HG03060 (cell line): Measurements from ENCODE around the gene MMP15.
"Not testable (repeated sequence)": the region's sequence is repeated elsewhere in the genome, so short reads cannot be mapped to it uniquely, and the experiment has no call there.

Experiments
- ATAC-seq: cut with Tn5 transposase; IDR thresholded peaks from one replicate; pipeline ENCODE4 v1.9.1; 2021; ENCODE audit warnings: low read depth, moderate number of reproducible peaks; ENCODE audit not compliant: unreplicated experiment

The MMP15 gene

GRCh38 chr16:58025351-58026138 is at the start of gene MMP15:
Gene MMP15, plus strand, starts transcription at chr16:58025754. Its CDS starts 597 bp downstream, at chr16:58026351.
- ATAC-seq, result no peak

GRCh38 chr16:57976331-57976796 is 49.2 kb upstream of the MMP15 start:
- no peak for ATAC-seq

GRCh38 chr16:57977418-57978069 is 48.0 kb upstream of the MMP15 start:
- ATAC-seq, result no peak

GRCh38 chr16:57978070-57978465 is 47.5 kb upstream of the MMP15 start:
- not testable (repeated sequence) for ATAC-seq

GRCh38 chr16:57979006-57979585 is 46.5 kb upstream of the MMP15 start:
- ATAC-seq, result no peak

GRCh38 chr16:57981636-57982035 is 43.9 kb upstream of the MMP15 start:
- ATAC-seq, result no peak

- no peak for ATAC-seq
These were observed 43.2 kb upstream of the MMP15 start for GRCh38 chr16:57982385-57982784.

- ATAC-seq, result no peak
These were observed 40.9 kb upstream of the MMP15 start for GRCh38 chr16:57984443-57985203.

- no peak for ATAC-seq
These were observed 40.1 kb upstream of the MMP15 start for GRCh38 chr16:57985204-57986181.

GRCh38 chr16:57986196-57986595 is 39.4 kb upstream of the MMP15 start:
- ATAC-seq, result no peak

- no peak for ATAC-seq
These were observed 37.9 kb upstream of the MMP15 start for GRCh38 chr16:57987441-57988177.

GRCh38 chr16:57988929-57989328 is 36.6 kb upstream of the MMP15 start:
- ATAC-seq, result no peak

GRCh38 chr16:57991551-57992059 is 33.9 kb upstream of the MMP15 start:
- ATAC-seq, result no peak

GRCh38 chr16:57992084-57992483 is 33.5 kb upstream of the MMP15 start:
- no peak for ATAC-seq

- ATAC-seq, result no peak
These were observed 32.1 kb upstream of the MMP15 start for GRCh38 chr16:57993438-57993837.

GRCh38 chr16:57993897-57994296 is 31.7 kb upstream of the MMP15 start:
- no peak for ATAC-seq

GRCh38 chr16:57994361-57994760 is 31.2 kb upstream of the MMP15 start:
- ATAC-seq, result no peak

GRCh38 chr16:57994778-57995177 is 30.8 kb upstream of the MMP15 start:
- no peak for ATAC-seq
